C4-2B (cell line): Measurements from ENCODE around the gene ROR2.

Experiments used
- ZFX ChIP-seq: fragments of 450-650 bp; IDR thresholded peaks from 2 replicates; pipeline ENCODE4 v1.6.1; 2017
- TF ChIP-seq, protein P1 (sequence below): fragments of 450-650 bp; conservative IDR thresholded peaks from 2 replicates; pipeline ENCODE4 v1.5.1; 2017; ENCODE audit warnings: mild to moderate bottlenecking

DNA sequence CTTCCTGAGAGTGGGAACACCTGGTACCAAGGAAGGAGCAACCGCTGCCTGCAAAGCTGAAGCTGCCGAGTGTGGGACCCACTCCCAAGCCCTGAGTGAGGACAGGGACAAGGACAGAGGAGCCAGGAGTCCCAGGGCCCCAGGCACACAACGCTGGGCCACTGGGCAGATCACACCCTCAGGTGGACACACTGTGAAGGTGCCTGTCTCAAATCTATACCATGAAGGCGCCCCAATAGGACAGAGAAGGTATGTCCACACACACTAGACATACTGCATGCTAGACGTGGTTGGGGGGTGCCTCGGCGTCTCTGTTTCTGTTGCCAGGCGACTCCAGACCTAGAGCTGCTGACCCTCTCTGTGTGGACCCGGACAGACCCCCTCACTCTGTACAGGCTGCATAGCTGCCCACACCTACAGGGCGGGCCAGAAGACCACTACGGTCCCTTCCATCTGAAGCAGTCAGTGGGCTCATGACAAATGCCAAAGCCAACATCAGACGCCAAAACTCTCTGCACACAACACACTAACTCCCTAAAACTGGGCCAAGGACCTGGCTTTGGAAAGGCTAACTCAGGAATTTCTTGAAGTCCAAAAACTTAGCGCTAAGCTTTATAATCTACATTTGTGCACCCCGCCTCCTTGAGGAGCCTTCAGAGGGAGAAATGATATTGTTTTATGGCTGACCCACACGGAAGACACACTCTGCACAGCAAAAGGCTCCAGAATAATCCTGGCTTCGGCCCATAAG lies 60.7 kb downstream of the ROR2 start:
- TF ChIP-seq, protein P1, sequence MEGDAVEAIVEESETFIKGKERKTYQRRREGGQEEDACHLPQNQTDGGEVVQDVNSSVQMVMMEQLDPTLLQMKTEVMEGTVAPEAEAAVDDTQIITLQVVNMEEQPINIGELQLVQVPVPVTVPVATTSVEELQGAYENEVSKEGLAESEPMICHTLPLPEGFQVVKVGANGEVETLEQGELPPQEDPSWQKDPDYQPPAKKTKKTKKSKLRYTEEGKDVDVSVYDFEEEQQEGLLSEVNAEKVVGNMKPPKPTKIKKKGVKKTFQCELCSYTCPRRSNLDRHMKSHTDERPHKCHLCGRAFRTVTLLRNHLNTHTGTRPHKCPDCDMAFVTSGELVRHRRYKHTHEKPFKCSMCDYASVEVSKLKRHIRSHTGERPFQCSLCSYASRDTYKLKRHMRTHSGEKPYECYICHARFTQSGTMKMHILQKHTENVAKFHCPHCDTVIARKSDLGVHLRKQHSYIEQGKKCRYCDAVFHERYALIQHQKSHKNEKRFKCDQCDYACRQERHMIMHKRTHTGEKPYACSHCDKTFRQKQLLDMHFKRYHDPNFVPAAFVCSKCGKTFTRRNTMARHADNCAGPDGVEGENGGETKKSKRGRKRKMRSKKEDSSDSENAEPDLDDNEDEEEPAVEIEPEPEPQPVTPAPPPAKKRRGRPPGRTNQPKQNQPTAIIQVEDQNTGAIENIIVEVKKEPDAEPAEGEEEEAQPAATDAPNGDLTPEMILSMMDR: no peak
- TF ChIP-seq ZFX: no peak
